Measurements from ENCODE around the gene SLC7A9.
"Not testable (repeated sequence)": the region's sequence is repeated elsewhere in the genome, so short reads cannot be mapped to it uniquely, and the experiment has no call there.

SLC7A9 gene

GRCh38 chr19:32895384-32895783 lies 25.8 kb upstream of the SLC7A9 start:
- H3K4me1 Mint-ChIP-seq (ENCODE audit: low read depth in 2 of 2): peaks cover 0 to 8% of the 10 kb centered on the region in 2 donors
- ATAC-seq (replicated peaks): no peak
- peaks cover 3% of the 10 kb centered on the region for H3K36me3 Mint-ChIP-seq (ENCODE audit: insufficient read depth)

GRCh38 chr19:32891609-32892008 lies 22.0 kb upstream of the SLC7A9 start:
- H3K36me3 Mint-ChIP-seq (ENCODE audit: insufficient read depth): peaks cover 4% of the 10 kb centered on the region
- peaks cover 0 to under 1% of the 10 kb centered on the region in 2 donors for H3K4me1 Mint-ChIP-seq (ENCODE audit: low read depth in 2 of 2)
- DNase-seq: no peak
- H3K9me3 Mint-ChIP-seq: peaks cover 3 to 11% of the 10 kb centered on the region in 2 donors
- no peak overlapping the region for H3K27ac Mint-ChIP-seq
- ATAC-seq (replicated peaks): no peak
- H3K27me3 Mint-ChIP-seq: no peaks in the 10 kb centered on the region
- no peak overlapping the region for H3K4me3 Mint-ChIP-seq

More at GRCh38 chr19:32895384-32895783, 25.8 kb upstream of the SLC7A9 start:
- Mint-ChIP-seq H3K4me3 (no peak overlapping the region), H3K27ac (no peak overlapping the region), H3K9me3 (peaks cover 3 to 11% of the 10 kb centered on the region in 2 donors), H3K27me3 (no peaks in the 10 kb centered on the region)
- no peak for DNase-seq

GRCh38 chr19:32890841-32891240 lies 21.3 kb upstream of the SLC7A9 start:
- no peak overlapping the region for H3K27ac Mint-ChIP-seq
- no peak overlapping the region for H3K4me3 Mint-ChIP-seq
- H3K36me3 Mint-ChIP-seq (ENCODE audit: insufficient read depth): peaks cover 4% of the 10 kb centered on the region
- H3K9me3 Mint-ChIP-seq: peaks cover 3 to 11% of the 10 kb centered on the region in 2 donors
- H3K4me1 Mint-ChIP-seq (ENCODE audit: low read depth in 2 of 2): no peaks in the 10 kb centered on the region
- DNase-seq: no peak
- ATAC-seq (replicated peaks): no peak
- no peaks in the 10 kb centered on the region for H3K27me3 Mint-ChIP-seq

- H3K36me3 Mint-ChIP-seq (ENCODE audit: insufficient read depth): peaks cover 4% of the 10 kb centered on the region
- ATAC-seq (replicated peaks) (no peak), DNase-seq (no peak)
- no peaks in the 10 kb centered on the region for H3K27me3 Mint-ChIP-seq
- H3K4me3 Mint-ChIP-seq: no peak overlapping the region
- no peaks in the 10 kb centered on the region for H3K4me1 Mint-ChIP-seq (ENCODE audit: low read depth in 2 of 2)
- H3K27ac Mint-ChIP-seq: no peak overlapping the region
- H3K9me3 Mint-ChIP-seq: peaks cover 3 to 11% of the 10 kb centered on the region in 2 donors
These were observed 20.8 kb upstream of the SLC7A9 start for GRCh38 chr19:32890326-32890725.

- no peak for ATAC-seq (replicated peaks)
These were observed 19.8 kb upstream of the SLC7A9 start for GRCh38 chr19:32889137-32889934.

GRCh38 chr19:32887572-32888215 lies 18.1 kb upstream of the SLC7A9 start:
- Mint-ChIP-seq H3K4me1 (ENCODE audit: low read depth in 2 of 2) (no peaks in the 10 kb centered on the region), H3K4me3 (no peak overlapping the region), H3K27ac (no peak overlapping the region), H3K9me3 (peaks cover 3 to 11% of the 10 kb centered on the region in 2 donors), H3K36me3 (ENCODE audit: insufficient read depth) (peaks cover 4% of the 10 kb centered on the region), H3K27me3 (no peaks in the 10 kb centered on the region)
- no peak for ATAC-seq (replicated peaks)
- no peak for DNase-seq

More at GRCh38 chr19:32889137-32889934, 19.8 kb upstream of the SLC7A9 start:
- no peak for DNase-seq
- no peak overlapping the region for H3K4me3 Mint-ChIP-seq
- H3K27ac Mint-ChIP-seq: no peak overlapping the region
- peaks cover 4% of the 10 kb centered on the region for H3K36me3 Mint-ChIP-seq (ENCODE audit: insufficient read depth)
- H3K9me3 Mint-ChIP-seq: peaks cover 3 to 11% of the 10 kb centered on the region in 2 donors
- H3K27me3 Mint-ChIP-seq: no peaks in the 10 kb centered on the region
- no peaks in the 10 kb centered on the region for H3K4me1 Mint-ChIP-seq (ENCODE audit: low read depth in 2 of 2)

GRCh38 chr19:32886241-32886640 lies 16.7 kb upstream of the SLC7A9 start:
- Mint-ChIP-seq H3K27me3 (no peaks in the 10 kb centered on the region), H3K4me3 (no peak overlapping the region), H3K36me3 (ENCODE audit: insufficient read depth) (peaks cover 4% of the 10 kb centered on the region), H3K27ac (no peak overlapping the region), H3K4me1 (ENCODE audit: low read depth in 2 of 2) (no peaks in the 10 kb centered on the region), H3K9me3 (peaks cover 1 to 4% of the 10 kb centered on the region in 2 donors)
- ATAC-seq (replicated peaks) (no peak), DNase-seq (no peak)

- H3K4me3 Mint-ChIP-seq; H3K27me3 Mint-ChIP-seq; H3K27ac Mint-ChIP-seq; DNase-seq; H3K4me1 Mint-ChIP-seq (ENCODE audit: low read depth in 2 of 2); ATAC-seq (replicated peaks); H3K36me3 Mint-ChIP-seq (ENCODE audit: insufficient read depth); H3K9me3 Mint-ChIP-seq: not testable (repeated sequence)
These were observed 15.7 kb upstream of the SLC7A9 start for GRCh38 chr19:32885255-32885654.

- H3K27me3 Mint-ChIP-seq: no peaks in the 10 kb centered on the region
- no peaks in the 10 kb centered on the region for H3K9me3 Mint-ChIP-seq
- ATAC-seq (replicated peaks) (no peak), DNase-seq (no peak)
- no peak overlapping the region for H3K27ac Mint-ChIP-seq
- H3K36me3 Mint-ChIP-seq (ENCODE audit: insufficient read depth): peaks cover 4% of the 10 kb centered on the region
- no peaks in the 10 kb centered on the region for H3K4me1 Mint-ChIP-seq (ENCODE audit: low read depth in 2 of 2)
- H3K4me3 Mint-ChIP-seq: no peak overlapping the region
These were observed 12.2 kb upstream of the SLC7A9 start for GRCh38 chr19:32881766-32882165.

GRCh38 chr19:32880622-32881021 lies 11.1 kb upstream of the SLC7A9 start:
- Mint-ChIP-seq H3K27me3 (no peaks in the 10 kb centered on the region), H3K4me1 (ENCODE audit: low read depth in 2 of 2) (peaks cover 0 to 2% of the 10 kb centered on the region in 2 donors), H3K27ac (no peak overlapping the region), H3K36me3 (ENCODE audit: insufficient read depth) (peaks cover 4% of the 10 kb centered on the region), H3K9me3 (no peaks in the 10 kb centered on the region), H3K4me3 (no peak overlapping the region)
- no peak for ATAC-seq (replicated peaks)
- DNase-seq: no peak

GRCh38 chr19:32879741-32880140 lies 10.2 kb upstream of the SLC7A9 start:
- ATAC-seq (replicated peaks) (no peak), DNase-seq (no peak)
- Mint-ChIP-seq H3K27me3 (no peaks in the 10 kb centered on the region), H3K27ac (no peak overlapping the region), H3K9me3 (no peaks in the 10 kb centered on the region), H3K4me1 (ENCODE audit: low read depth in 2 of 2) (peaks cover 0 to 2% of the 10 kb centered on the region in 2 donors), H3K4me3 (no peak overlapping the region), H3K36me3 (ENCODE audit: insufficient read depth) (peaks cover 4% of the 10 kb centered on the region)

- ATAC-seq (replicated peaks): no peak
- no peak overlapping the region for H3K4me3 Mint-ChIP-seq
- no peak for DNase-seq
- no peaks in the 10 kb centered on the region for H3K27me3 Mint-ChIP-seq
- H3K4me1 Mint-ChIP-seq (ENCODE audit: low read depth in 2 of 2): peaks cover 0 to 2% of the 10 kb centered on the region in 2 donors
- peaks cover 4% of the 10 kb centered on the region for H3K36me3 Mint-ChIP-seq (ENCODE audit: insufficient read depth)
- no peaks in the 10 kb centered on the region for H3K9me3 Mint-ChIP-seq
- H3K27ac Mint-ChIP-seq: no peak overlapping the region
These were observed 9.4 kb upstream of the SLC7A9 start for GRCh38 chr19:32878988-32879387.

- H3K36me3 Mint-ChIP-seq (ENCODE audit: insufficient read depth): peaks cover 5% of the 10 kb centered on the region
- DNase-seq (no peak), ATAC-seq (replicated peaks) (no peak)
- H3K9me3 Mint-ChIP-seq: no peaks in the 10 kb centered on the region
- H3K4me1 Mint-ChIP-seq (ENCODE audit: low read depth in 2 of 2): peaks cover 0 to 2% of the 10 kb centered on the region in 2 donors
- H3K4me3 Mint-ChIP-seq: no peak overlapping the region
- H3K27me3 Mint-ChIP-seq: no peaks in the 10 kb centered on the region
- H3K27ac Mint-ChIP-seq: no peak overlapping the region
These were observed 8.6 kb upstream of the SLC7A9 start for GRCh38 chr19:32877977-32878745.

Measured in effector memory CD8-positive, alpha-beta T cell (primary cell).